Hepatocyte (in vitro differentiated cells): Measurements from ENCODE around the gene HLA-F. TPM values are rescaled to one million over a fixed set of nuclear protein-coding genes. Genes with fewer than 3 reads are reported as not detected.

ENCODE experiments used
- DNase-seq: peaks from one replicate; pipeline ENCODE4 v3.0.0-alpha.2; 2016; ENCODE audit warnings: low spot score
- H2AFZ ChIP-seq: fragments of 200-600 bp; sonication (generic); 2 replicates; pipeline ENCODE4 v1.6.0; 2016; ENCODE audit warnings: antibody characterized with exemption, mild to moderate bottlenecking
- H3K27ac ChIP-seq: fragments of 200-600 bp; sonication (generic); 2 replicates; pipeline ENCODE4 v1.5.1; 2016; ENCODE audit warnings: mild to moderate bottlenecking
- H3K27me3 ChIP-seq: fragments of 200-600 bp; sonication (generic); 2 replicates; pipeline ENCODE4 v1.6.1; 2016
- H3K36me3 ChIP-seq: fragments of 200-600 bp; sonication (generic); replicated peaks from 2 replicates; pipeline ENCODE4 v1.5.1; 2016; ENCODE audit warnings: low read depth; ENCODE audit not compliant: insufficient read depth
- H3K4me1 ChIP-seq: fragments of 200-600 bp; sonication (generic); 2 replicates; pipeline ENCODE4 v1.5.1; 2016; ENCODE audit warnings: mild to moderate bottlenecking, moderate library complexity; ENCODE audit not compliant: insufficient read depth
- H3K4me2 ChIP-seq: fragments of 200-600 bp; sonication (generic); 2 replicates; pipeline ENCODE4 v1.6.0; 2016
- H3K4me3 ChIP-seq: fragments of 200-600 bp; sonication (generic); 2 replicates; pipeline ENCODE4 v1.5.1; 2016; ENCODE audit warnings: mild to moderate bottlenecking
- H3K79me2 ChIP-seq: fragments of 200-600 bp; sonication (generic); 2 replicates; pipeline ENCODE4 v1.6.0; 2017; ENCODE audit warnings: mild to moderate bottlenecking
- H3K9me2 ChIP-seq: fragments of 200-600 bp; sonication (generic); replicated peaks from 2 replicates; pipeline ENCODE4 v1.6.0; 2017; ENCODE audit warnings: mild to moderate bottlenecking; ENCODE audit not compliant: insufficient read depth
- H3K9me3 ChIP-seq: fragments of 200-600 bp; sonication (generic); 2 replicates; pipeline ENCODE4 v1.5.1; 2016; ENCODE audit warnings: low read depth, mild to moderate bottlenecking
- H4K20me1 ChIP-seq: fragments of 200-600 bp; sonication (generic); 2 replicates; pipeline ENCODE4 v1.6.0; 2016; ENCODE audit warnings: mild to moderate bottlenecking; ENCODE audit not compliant: insufficient read depth, poor library complexity, severe bottlenecking
- EZH2 ChIP-seq: fragments of 200-600 bp; sonication (generic); IDR thresholded peaks from 2 replicates; pipeline ENCODE4 v1.6.1; 2016; ENCODE audit warnings: antibody characterized with exemption, mild to moderate bottlenecking, borderline replicate concordance
- EZH2phosphoT487 ChIP-seq: fragments of 200-600 bp; sonication (generic); IDR thresholded peaks from one replicate; pipeline ENCODE4 v1.6.1; 2018; ENCODE audit warnings: antibody characterized with exemption, mild to moderate bottlenecking, low read depth, moderate library complexity; ENCODE audit not compliant: unreplicated experiment, severe bottlenecking
- WGBS: methylation state at CpG from one replicate; pipeline ENCODE4 v1.1.6; 2016; ENCODE audit warnings: low lambda C conversion rate; ENCODE audit errors: missing lambda C conversion rate; 5-methylcytosine and 5-hydroxymethylcytosine counted together
- polyA plus RNA-seq: library from polyadenylated mRNA; unstranded; fragments of >200 nt; fragmentation: Nextera tagmentation; extraction: Ambion mirVana; gene quantifications from 2 replicates; pipeline ENCODE4 v1.2.1, GENCODE V29; 2016
- total RNA-seq: library from RNA; depleted of rRNA; stranded (reverse); fragments of >200 nt; gene quantifications from 2 replicates; pipeline ENCODE4 v1.2.3, GENCODE V29; 2014
- TF ChIP-seq, protein P1 (sequence below): fragments of 200-600 bp; sonication (generic); IDR thresholded peaks from 2 replicates; pipeline ENCODE4 v1.5.1; 2016; ENCODE audit warnings: antibody characterized with exemption, mild to moderate bottlenecking; ENCODE audit not compliant: poor library complexity

Gene HLA-F
- total and polyA plus RNA-seq, 2 experiments from 2014 or later: 7.6 to 8.8 TPM

- Histone ChIP-seq H3K4me1 (peaks cover under 1% of the 10 kb centered on the region), H3K36me3 (no peaks in the 10 kb centered on the region), H3K9me2 (no peaks in the 10 kb centered on the region), H3K79me2 (no peaks in the 10 kb centered on the region), H3K27me3 (peaks cover 15% of the 10 kb centered on the region), H4K20me1 (no peaks in the 10 kb centered on the region), H3K27ac (no peak overlapping the region), H2AFZ (no peak overlapping the region), H3K4me3 (no peak overlapping the region), H3K9me3 (no peaks in the 10 kb centered on the region), H3K4me2 (no peak overlapping the region)
- TF ChIP-seq, protein P1, sequence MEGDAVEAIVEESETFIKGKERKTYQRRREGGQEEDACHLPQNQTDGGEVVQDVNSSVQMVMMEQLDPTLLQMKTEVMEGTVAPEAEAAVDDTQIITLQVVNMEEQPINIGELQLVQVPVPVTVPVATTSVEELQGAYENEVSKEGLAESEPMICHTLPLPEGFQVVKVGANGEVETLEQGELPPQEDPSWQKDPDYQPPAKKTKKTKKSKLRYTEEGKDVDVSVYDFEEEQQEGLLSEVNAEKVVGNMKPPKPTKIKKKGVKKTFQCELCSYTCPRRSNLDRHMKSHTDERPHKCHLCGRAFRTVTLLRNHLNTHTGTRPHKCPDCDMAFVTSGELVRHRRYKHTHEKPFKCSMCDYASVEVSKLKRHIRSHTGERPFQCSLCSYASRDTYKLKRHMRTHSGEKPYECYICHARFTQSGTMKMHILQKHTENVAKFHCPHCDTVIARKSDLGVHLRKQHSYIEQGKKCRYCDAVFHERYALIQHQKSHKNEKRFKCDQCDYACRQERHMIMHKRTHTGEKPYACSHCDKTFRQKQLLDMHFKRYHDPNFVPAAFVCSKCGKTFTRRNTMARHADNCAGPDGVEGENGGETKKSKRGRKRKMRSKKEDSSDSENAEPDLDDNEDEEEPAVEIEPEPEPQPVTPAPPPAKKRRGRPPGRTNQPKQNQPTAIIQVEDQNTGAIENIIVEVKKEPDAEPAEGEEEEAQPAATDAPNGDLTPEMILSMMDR: no peak
- DNase-seq: no peak
- WGBS: 82% methylated on average over 1 of the region's 1 CpG
These were observed 19.8 kb downstream of the HLA-F start for GRCh38 chr6:29743025-29743424.

GRCh38 chr6:29743568-29743967 lies 20.3 kb downstream of the HLA-F start:
- no peak for DNase-seq
- WGBS: 90% methylated on average over 6 of the region's 6 CpGs
- no peaks in the 10 kb centered on the region for H3K79me2 ChIP-seq
- H3K4me1 ChIP-seq: peaks cover 3% of the 10 kb centered on the region
- no peak overlapping the region for H3K4me3 ChIP-seq
- TF ChIP-seq, protein P1: no peak
- no peak for TF ChIP-seq EZH2
- no peak for TF ChIP-seq EZH2phosphoT487
- no peak overlapping the region for H2AFZ ChIP-seq
- no peak overlapping the region for H3K27ac ChIP-seq
- H3K4me2 ChIP-seq: no peak overlapping the region
- no peaks in the 10 kb centered on the region for H3K9me3 ChIP-seq
- H3K27me3 ChIP-seq: peaks cover 18% of the 10 kb centered on the region
- no peaks in the 10 kb centered on the region for H4K20me1 ChIP-seq
- H3K36me3 ChIP-seq: no peaks in the 10 kb centered on the region
- no peaks in the 10 kb centered on the region for H3K9me2 ChIP-seq

DNA sequence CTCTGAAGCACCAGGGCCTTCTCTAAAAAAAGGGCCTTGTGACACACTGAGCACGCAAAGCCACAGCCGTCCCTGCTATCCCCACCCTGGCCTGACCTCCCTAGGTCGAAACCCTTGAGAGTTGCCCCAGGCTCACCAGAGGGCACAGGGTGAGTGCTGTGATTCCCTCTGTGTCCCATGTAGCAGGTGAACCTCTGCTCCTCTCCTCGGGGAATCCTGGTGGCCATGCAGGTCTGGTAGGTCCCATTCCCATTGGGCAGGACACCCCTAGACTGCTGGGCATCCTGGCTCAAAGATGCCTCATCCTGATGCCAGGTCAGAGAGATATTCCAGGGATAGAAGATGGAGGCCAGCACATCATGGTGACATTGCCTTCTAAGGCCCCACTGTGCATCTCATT lies 20.9 kb downstream of the HLA-F start:
- WGBS: 90% methylated on average over 4 of the region's 4 CpGs
- Histone ChIP-seq H3K9me3 (no peaks in the 10 kb centered on the region), H3K4me1 (peaks cover 4% of the 10 kb centered on the region), H3K4me3 (no peak overlapping the region), H3K27ac (no peak overlapping the region), H3K27me3 (peaks cover 18% of the 10 kb centered on the region), H2AFZ (no peak overlapping the region), H3K79me2 (no peaks in the 10 kb centered on the region), H3K4me2 (no peak overlapping the region), H3K9me2 (no peaks in the 10 kb centered on the region), H4K20me1 (no peaks in the 10 kb centered on the region), H3K36me3 (no peaks in the 10 kb centered on the region)
- no peak for DNase-seq
- no peak for TF ChIP-seq EZH2phosphoT487
- TF ChIP-seq, protein P1: no peak
- TF ChIP-seq EZH2: no peak

GRCh38 chr6:29744621-29745020 lies 21.4 kb downstream of the HLA-F start:
- Histone ChIP-seq H3K36me3 (no peaks in the 10 kb centered on the region), H3K9me3 (no peaks in the 10 kb centered on the region), H3K4me3 (no peak overlapping the region), H4K20me1 (no peaks in the 10 kb centered on the region), H3K27me3 (peaks cover 22% of the 10 kb centered on the region), H3K4me1 (peaks cover 6% of the 10 kb centered on the region), H3K27ac (no peak overlapping the region), H2AFZ (no peak overlapping the region), H3K4me2 (no peak overlapping the region), H3K9me2 (no peaks in the 10 kb centered on the region), H3K79me2 (no peaks in the 10 kb centered on the region)
- TF ChIP-seq EZH2phosphoT487 (no peak), EZH2 (no peak)
- TF ChIP-seq, protein P1: no peak
- 74% methylated on average over 4 of the region's 4 CpGs for WGBS
- no peak for DNase-seq
